Loucy (cell line): ENCODE measurements around the gene NUP188.

Experiments
- H2AFZ ChIP-seq: fragments of 200-600 bp; sonication (generic); 2 replicates; pipeline ENCODE4 v1.6.0; 2016; ENCODE audit warnings: antibody characterized with exemption, mild to moderate bottlenecking, low read length, moderate library complexity
- H3F3A ChIP-seq: fragments of 200-600 bp; 2 replicates; pipeline ENCODE4 v1.6.0; 2016; ENCODE audit warnings: antibody characterized with exemption, low read depth, mild to moderate bottlenecking
- H3K27me3 ChIP-seq: fragments of 200-600 bp; sonication (generic); 2 replicates; pipeline ENCODE4 v1.6.1; 2014; ENCODE audit warnings: low read length, mild to moderate bottlenecking; ENCODE audit not compliant: insufficient read depth, poor library complexity, severe bottlenecking
- H3K36me3 ChIP-seq: fragments of 200-600 bp; sonication (generic); 2 replicates; pipeline ENCODE4 v1.6.1; 2016; ENCODE audit warnings: low read length; ENCODE audit not compliant: insufficient read depth
- H3K4me1 ChIP-seq: fragments of 200-600 bp; sonication (generic); 2 replicates; pipeline ENCODE4 v1.5.1; 2014; ENCODE audit warnings: low read length, mild to moderate bottlenecking; ENCODE audit not compliant: insufficient read depth, poor library complexity, severe bottlenecking
- H3K4me2 ChIP-seq: fragments of 200-600 bp; sonication (generic); 2 replicates; pipeline ENCODE4 v1.6.0; 2014; ENCODE audit warnings: antibody characterized with exemption, low read length, low read depth, mild to moderate bottlenecking; ENCODE audit not compliant: poor library complexity, severe bottlenecking
- H3K4me3 ChIP-seq: fragments of 200-600 bp; sonication (generic); 2 replicates; pipeline ENCODE4 v1.5.1; 2014; ENCODE audit warnings: low read length, mild to moderate bottlenecking, mixed read lengths; ENCODE audit not compliant: poor library complexity, severe bottlenecking
- H3K79me2 ChIP-seq: fragments of 200-600 bp; sonication (generic); 2 replicates; pipeline ENCODE4 v1.6.1; 2014; ENCODE audit warnings: low read length; ENCODE audit not compliant: insufficient read depth
- H3K9ac ChIP-seq: fragments of 200-600 bp; sonication (generic); 2 replicates; pipeline ENCODE4 v1.6.0; 2014; ENCODE audit warnings: mild to moderate bottlenecking, low read depth, low read length, moderate library complexity; ENCODE audit not compliant: poor library complexity, severe bottlenecking
- H3K9me2 ChIP-seq: fragments of 200-600 bp; sonication (generic); replicated peaks from 2 replicates; pipeline ENCODE4 v1.6.1; 2016; ENCODE audit warnings: low read depth, low read length, mixed read lengths
- H3K9me3 ChIP-seq: fragments of 200-600 bp; sonication (generic); 2 replicates; pipeline ENCODE4 v1.6.1; 2014; ENCODE audit warnings: mild to moderate bottlenecking, antibody characterized with exemption, low read length, low read depth; ENCODE audit not compliant: insufficient read depth
- H4K20me1 ChIP-seq: fragments of 200-600 bp; sonication (generic); 2 replicates; pipeline ENCODE4 v1.6.0; 2014; ENCODE audit warnings: antibody characterized with exemption, low read length, mild to moderate bottlenecking; ENCODE audit not compliant: insufficient read depth, poor library complexity, severe bottlenecking
- CTCF ChIP-seq: fragments of 200-600 bp; sonication (generic); conservative IDR thresholded peaks from 2 replicates; pipeline ENCODE4 v1.5.1; 2014; ENCODE audit warnings: mild to moderate bottlenecking, antibody characterized with exemption, low read length
- EZH2phosphoT487 ChIP-seq: fragments of 200-600 bp; IDR thresholded peaks from 2 replicates; pipeline ENCODE4 v1.6.1; 2018; ENCODE audit warnings: antibody characterized with exemption, mild to moderate bottlenecking, moderate library complexity, borderline replicate concordance

The NUP188 gene

GRCh38 chr9:129027685-129028191, 80.2 kb downstream of the NUP188 start:
- H3K9me2 ChIP-seq, result no peaks in the 10 kb centered on the region
- H3K4me1 ChIP-seq, result peaks cover 10% of the 10 kb centered on the region
- no peaks in the 10 kb centered on the region for H3F3A ChIP-seq
- no peak overlapping the region; the same call in 1 of the 2 replicates for H2AFZ ChIP-seq
- peak overlapping the region; percentile 77 for H3K4me3 ChIP-seq
- H3K4me2 ChIP-seq, result peak overlapping the region; percentile 76
- TF ChIP-seq EZH2phosphoT487, result no peak
- TF ChIP-seq CTCF, result no peak
- H3K9me3 ChIP-seq, result no peaks in the 10 kb centered on the region
- peaks cover 24% of the 10 kb centered on the region for H3K79me2 ChIP-seq
- peaks cover 11% of the 10 kb centered on the region for H4K20me1 ChIP-seq
- no peaks in the 10 kb centered on the region for H3K27me3 ChIP-seq
- no peaks in the 10 kb centered on the region for H3K36me3 ChIP-seq
- H3K9ac ChIP-seq, result peak overlapping the region; percentile 59

- TF ChIP-seq CTCF (peak; percentile 51), EZH2phosphoT487 (no peak)
- H4K20me1 ChIP-seq, result peaks cover 11% of the 10 kb centered on the region
- H2AFZ ChIP-seq, result no peak within 1 kb of the TSS; the same call in 1 of the 2 replicates
Measured at GRCh38 chr9:129028192-129028966, 80.9 kb downstream of the NUP188 start, which contains the start of gene SH3GLB2. Gene SH3GLB2, minus strand, starts transcription at chr9:129028331. Its CDS starts 177 bp downstream, at chr9:129028154.

GRCh38 chr9:129030191-129030590, 82.7 kb downstream of the NUP188 start:
- Histone ChIP-seq H3F3A (no peaks in the 10 kb centered on the region), H3K36me3 (no peaks in the 10 kb centered on the region), H3K79me2 (peaks cover 17% of the 10 kb centered on the region), H3K9me2 (no peaks in the 10 kb centered on the region), H3K9me3 (no peaks in the 10 kb centered on the region), H3K4me3 (no peak overlapping the region), H3K4me1 (peaks cover 6% of the 10 kb centered on the region), H2AFZ (no peak overlapping the region), H3K27me3 (no peaks in the 10 kb centered on the region), H4K20me1 (peaks cover 8% of the 10 kb centered on the region), H3K4me2 (no peak overlapping the region), H3K9ac (no peak overlapping the region)
- TF ChIP-seq EZH2phosphoT487 (no peak), CTCF (no peak)

More at GRCh38 chr9:129028192-129028966, 80.9 kb downstream of the NUP188 start, which contains the start of gene SH3GLB2:
- Histone ChIP-seq H3K9ac (peak within 1 kb of the TSS; percentile 59), H3K9me3 (no peaks in the 10 kb centered on the region), H3K4me1 (peaks cover 6% of the 10 kb centered on the region), H3K27me3 (no peaks in the 10 kb centered on the region), H3K4me2 (peak within 1 kb of the TSS; percentile 76), H3K4me3 (peak within 1 kb of the TSS; percentile 77), H3K36me3 (no peaks in the 10 kb centered on the region), H3K9me2 (no peaks in the 10 kb centered on the region), H3F3A (no peaks in the 10 kb centered on the region), H3K79me2 (peaks cover 21% of the 10 kb centered on the region)
